ENCODE results near the gene TMEM150B. TPM values are rescaled to one million over a fixed set of nuclear protein-coding genes. Genes with fewer than 3 reads are reported as not detected.

The TMEM150B gene
- polyA plus RNA-seq, 2 of the 4 experiments (the other 2 are of a cell fraction), result 0.26 to 0.39 TPM

- peaks cover 24% of the 10 kb centered on the region for H3K4me1 ChIP-seq
- H3K9me3 ChIP-seq, result no peaks in the 10 kb centered on the region
- peak overlapping the region; percentile 94 to 95 for H3K27ac ChIP-seq
- ChIA-PET POLR2A (interaction anchor here (1.9 kb wide), 1 partner anchor 123 kb away, joined by 8 read pairs; the partner anchor contains the start of gene UBE2S), CTCF (no interaction called here)
- TF ChIP-seq MYC (IDR thresholded peaks at IDR 0.05; ENCODE audit: borderline replicate concordance, low read length), result no peak
- no peak for TF ChIP-seq CTCF (IDR thresholded peaks at IDR 0.05)
- TF ChIP-seq TFCP2L1 (CRISPR knock-in tag; IDR thresholded peaks at IDR 0.05), result no peak
- TF ChIP-seq EHMT2 (IDR thresholded peaks at IDR 0.05; ENCODE audit: low read depth), result no peak
- TF ChIP-seq BCL3 (IDR thresholded peaks at IDR 0.05), result no peak
- H3K4me3 ChIP-seq, result peak overlapping the region; percentile 88
- ATAC-seq (no peak), DNase-seq (ENCODE audit: low read depth in 1 of 2, low spot score in 1 of 2) (no peak), FAIRE-seq (no peak)
- peak overlapping the region; percentile 100 for H3K4me2 ChIP-seq
- WGBS (ENCODE audit: missing lambda C conversion rate), result 41% methylated on average over 7 of the region's 16 CpGs
Observed at GRCh38 chr19:55284405-55285058, 40.6 kb downstream of the TMEM150B start.

- Histone ChIP-seq H3K4me1 (peaks cover 30% of the 10 kb centered on the region), H3K4me3 (peak within 1 kb of the TSS; percentile 88), H3K4me2 (peak within 1 kb of the TSS; percentile 100), H3K9me3 (no peaks in the 10 kb centered on the region), H3K27ac (peak within 1 kb of the TSS; percentile 94 to 95)
- ChIA-PET CTCF (interaction anchor here (0.5 to 4.2 kb wide), 7 partner anchors 8 to 148 kb away, joined by 3 to 37 read pairs (median 4); partner anchors contain the start of gene KMT5C), POLR2A (interaction anchor here (1.5 to 1.9 kb wide), 2 partner anchors 100 to 124 kb away, joined by 3 to 8 read pairs; partner anchors contain the start of genes TMEM238 and UBE2S)
- TF ChIP-seq ZSCAN20 (CRISPR knock-in tag; IDR thresholded peaks at IDR 0.05) (no peak), ZNF302 (CRISPR knock-in tag; IDR thresholded peaks at IDR 0.05) (no peak), SMC3 (IDR thresholded peaks at IDR 0.05) (no peak)
- no peak for ATAC-seq
- WGBS (ENCODE audit: missing lambda C conversion rate), result 42% methylated on average over 5 of the region's 44 CpGs
- FAIRE-seq, result no peak
- peak in 1 of 2 experiments; percentile 62 for DNase-seq (ENCODE audit: low read depth in 1 of 2, low spot score in 1 of 2)
Observed at GRCh38 chr19:55283548-55284377, 41.4 kb downstream of the TMEM150B start, which contains the start of gene BRSK1. BRSK1 (plus strand) TSS chr19:55283997; CDS start chr19:55284443, 446 bp downstream.

- H3K4me3 ChIP-seq, result peak within 1 kb of the TSS; percentile 75
- peaks cover 33% of the 10 kb centered on the region for H3K4me1 ChIP-seq
- ChIA-PET CTCF (interaction anchor here (0.6 to 5.8 kb wide), 13 partner anchors 9 to 139 kb away, joined by 3 to 37 read pairs (median 4); partner anchors contain the start of genes DNAAF3, PPP6R1 and TMEM238), POLR2A (interaction anchor here (0.5 to 1.9 kb wide), 23 partner anchors 11 to 368 kb away, joined by 3 to 21 read pairs (median 3); partner anchors contain the start of genes CCDC106, FIZ1, KMT5C and PPP6R1)
- FAIRE-seq, result peak; percentile 65
- TF ChIP-seq MAX (IDR thresholded peaks at IDR 0.05), result peak; percentile 94
- TF ChIP-seq EHF (CRISPR knock-in tag; IDR thresholded peaks at IDR 0.05), result no peak
- TF ChIP-seq FOSL2 (IDR thresholded peaks at IDR 0.05), result no peak
- 0 out of 2 replicates have a peak, but pooled peaks have one; percentile 11 for TF ChIP-seq FOSL2 (CRISPR knock-in tag; IDR thresholded peaks at IDR 0.05)
- TF ChIP-seq POLR2A (IDR thresholded peaks at IDR 0.05; ENCODE audit: low read length), result peak; percentile 67
- 0 out of 2 replicates have a peak, but pooled peaks have one; percentile 36 for TF ChIP-seq HDAC2 (IDR thresholded peaks at IDR 0.05)
- peak; percentile 40; the same call in 1 of the 2 replicates for TF ChIP-seq USF2 (IDR thresholded peaks at IDR 0.05)
- TF ChIP-seq PHF8 (IDR thresholded peaks at IDR 0.05; ENCODE audit: borderline replicate concordance, low read depth), result peak; percentile 92
- 0 out of 2 replicates have a peak, but pooled peaks have one; percentile 23 for TF ChIP-seq MYC (IDR thresholded peaks at IDR 0.05; ENCODE audit: borderline replicate concordance, low read length)
- peak; percentile 44; the same call in 1 of the 2 replicates for TF ChIP-seq E2F6 (IDR thresholded peaks at IDR 0.05; ENCODE audit: borderline replicate concordance, low read depth)
- peak; percentile 96 for TF ChIP-seq KDM5A (IDR thresholded peaks at IDR 0.05)
- no peak for TF ChIP-seq ZC3H11A (IDR thresholded peaks at IDR 0.05)
- peak; percentile 77 for TF ChIP-seq RFX5 (IDR thresholded peaks at IDR 0.05)
- peak in 1 of 2 experiments; percentile 84; a peak in 2 of 5 replicates for TF ChIP-seq JUN (IDR thresholded peaks at IDR 0.05)
- no peak for TF ChIP-seq CBX8 (IDR thresholded peaks at IDR 0.05)
- H3K27ac ChIP-seq, result peak within 1 kb of the TSS; percentile 80 to 92
- peak within 1 kb of the TSS; percentile 88 for H3K4me2 ChIP-seq
- DNase-seq (ENCODE audit: low read depth in 1 of 2, low spot score in 1 of 2), result peak; percentile 85 to 100
- ATAC-seq, result peak; percentile 92 to 95
- no peaks in the 10 kb centered on the region for H3K9me3 ChIP-seq
- 12% methylated on average over 43 of the region's 52 CpGs for WGBS (ENCODE audit: missing lambda C conversion rate)
Observed at GRCh38 chr19:55279770-55280643, 45.1 kb downstream of the TMEM150B start, which contains the start of gene HSPBP1. HSPBP1 (minus strand) TSS chr19:55280110; CDS start chr19:55279608, 502 bp downstream.

Measured in A549 (cell line).